ENCODE data around the gene HERPUD1.
"Not testable (repeated sequence)": the region's sequence is repeated elsewhere in the genome, so short reads cannot be mapped to it uniquely, and the experiment has no call there.

The HERPUD1 gene

GRCh38 chr16:56987692-56988091 lies 55.8 kb downstream of the HERPUD1 start:
- peak overlapping the region in 1 of 2 donors; percentile 91 for H3K27ac ChIP-seq
- TF ChIP-seq CTCF (IDR thresholded peaks at IDR 0.05) = no peak

GRCh38 chr16:56988161-56988947 lies 56.4 kb downstream of the HERPUD1 start:
- Histone ChIP-seq H3K4me3 (peak overlapping the region; percentile 77), H3K27ac (peak overlapping the region; percentile 86 to 91)
- DNase-seq (ENCODE audit: low spot score) = no peak
- TF ChIP-seq CTCF (IDR thresholded peaks at IDR 0.05) = no peak

More at GRCh38 chr16:56987692-56988091, 55.8 kb downstream of the HERPUD1 start:
- no peak overlapping the region for H3K4me3 ChIP-seq
- no peak for DNase-seq (ENCODE audit: low spot score)

GRCh38 chr16:56988948-56989945 lies 57.3 kb downstream of the HERPUD1 start, which contains the start of gene NLRC5:
Gene NLRC5 (plus strand): TSS chr16:56989557. CDS start chr16:57020713, 31,156 bp downstream.
- DNase-seq (ENCODE audit: low spot score) = peak; percentile 89
- H3K27ac ChIP-seq = peak within 1 kb of the TSS; percentile 86 to 91
- TF ChIP-seq CTCF (IDR thresholded peaks at IDR 0.05) = no peak
- H3K4me3 ChIP-seq = peak within 1 kb of the TSS; percentile 77

GRCh38 chr16:56989988-56990387 lies 58.0 kb downstream of the HERPUD1 start:
- no peak for DNase-seq (ENCODE audit: low spot score)
- peak overlapping the region; percentile 77 for H3K4me3 ChIP-seq
- peak overlapping the region; percentile 86 to 91 for H3K27ac ChIP-seq
- TF ChIP-seq CTCF (IDR thresholded peaks at IDR 0.05) = no peak

- TF ChIP-seq CTCF (IDR thresholded peaks at IDR 0.05) = no peak
- Histone ChIP-seq H3K4me3 (peak overlapping the region; percentile 77), H3K27ac (peak overlapping the region in 1 of 2 donors; percentile 91)
- DNase-seq (ENCODE audit: low spot score) = no peak
These were observed 58.7 kb downstream of the HERPUD1 start for GRCh38 chr16:56990407-56991286.

- H3K4me3 ChIP-seq; H3K27ac ChIP-seq; DNase-seq (ENCODE audit: low spot score): not testable (repeated sequence)
These were observed 60.5 kb downstream of the HERPUD1 start for GRCh38 chr16:56992431-56992830.

Data from coronary artery (tissue), 2 donors.